GM10266 (cell line): Measurements from ENCODE around the gene PCBP2.

Experiments used
- DNase-seq: peaks from one replicate; pipeline ENCODE4 v3.0.0; 2012; ENCODE audit errors: extremely low spot score
- TF ChIP-seq, protein P1 (sequence below): IDR thresholded peaks from 2 replicates; pipeline ENCODE4 v1.5.1; 2012; ENCODE audit warnings: mild to moderate bottlenecking, low read depth; ENCODE audit not compliant: control insufficient read depth, insufficient read depth; ENCODE audit errors: missing control alignments

Gene PCBP2

GRCh38 chr12:53452159-53453077 lies 516 bp downstream of the PCBP2 start:
- TF ChIP-seq, protein P1, sequence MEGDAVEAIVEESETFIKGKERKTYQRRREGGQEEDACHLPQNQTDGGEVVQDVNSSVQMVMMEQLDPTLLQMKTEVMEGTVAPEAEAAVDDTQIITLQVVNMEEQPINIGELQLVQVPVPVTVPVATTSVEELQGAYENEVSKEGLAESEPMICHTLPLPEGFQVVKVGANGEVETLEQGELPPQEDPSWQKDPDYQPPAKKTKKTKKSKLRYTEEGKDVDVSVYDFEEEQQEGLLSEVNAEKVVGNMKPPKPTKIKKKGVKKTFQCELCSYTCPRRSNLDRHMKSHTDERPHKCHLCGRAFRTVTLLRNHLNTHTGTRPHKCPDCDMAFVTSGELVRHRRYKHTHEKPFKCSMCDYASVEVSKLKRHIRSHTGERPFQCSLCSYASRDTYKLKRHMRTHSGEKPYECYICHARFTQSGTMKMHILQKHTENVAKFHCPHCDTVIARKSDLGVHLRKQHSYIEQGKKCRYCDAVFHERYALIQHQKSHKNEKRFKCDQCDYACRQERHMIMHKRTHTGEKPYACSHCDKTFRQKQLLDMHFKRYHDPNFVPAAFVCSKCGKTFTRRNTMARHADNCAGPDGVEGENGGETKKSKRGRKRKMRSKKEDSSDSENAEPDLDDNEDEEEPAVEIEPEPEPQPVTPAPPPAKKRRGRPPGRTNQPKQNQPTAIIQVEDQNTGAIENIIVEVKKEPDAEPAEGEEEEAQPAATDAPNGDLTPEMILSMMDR: peak; percentile 39
- peak; percentile 87 for DNase-seq

- DNase-seq: no peak
- TF ChIP-seq, protein P1: no peak
These were observed 2.2 kb downstream of the PCBP2 start for GRCh38 chr12:53453953-53454640.

GRCh38 chr12:53454707-53455106 lies 2.8 kb downstream of the PCBP2 start:
- DNase-seq: no peak
- TF ChIP-seq, protein P1: no peak

DNA sequence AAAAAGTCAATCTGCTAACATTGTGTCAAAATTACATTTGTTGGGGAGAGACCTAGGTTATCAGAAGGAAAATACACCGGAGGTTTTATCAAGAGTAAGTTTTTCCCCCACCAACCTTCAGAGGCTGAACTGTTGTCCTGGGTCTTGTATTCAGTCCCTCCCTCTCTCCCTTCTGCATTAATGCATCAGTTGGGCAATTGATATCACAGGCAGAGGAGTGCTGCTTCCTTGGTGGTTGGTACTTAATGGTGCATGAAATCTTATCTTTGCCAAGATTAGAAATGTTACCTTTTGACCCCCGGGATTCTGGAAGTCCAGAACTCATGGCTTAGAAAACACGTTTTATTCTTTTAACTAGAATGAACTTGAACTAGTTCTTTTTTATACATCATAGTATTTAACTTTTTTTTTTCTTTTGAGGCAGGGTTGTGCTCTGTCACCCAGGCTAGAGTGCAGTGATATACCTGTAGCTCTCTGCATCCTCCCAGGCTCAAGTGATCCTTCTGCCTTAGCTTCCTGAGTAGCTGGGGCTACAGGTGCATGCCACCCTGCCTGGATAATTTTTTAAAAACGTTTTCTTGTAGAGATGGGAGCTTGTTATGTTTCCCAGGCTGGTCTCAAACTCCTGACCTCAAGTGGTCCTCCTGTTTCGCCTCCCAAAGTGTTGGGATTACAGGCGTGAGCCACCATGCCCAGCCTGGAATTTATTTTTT lies 4.9 kb downstream of the PCBP2 start:
- no peak for DNase-seq
- TF ChIP-seq, protein P1: no peak

DNA sequence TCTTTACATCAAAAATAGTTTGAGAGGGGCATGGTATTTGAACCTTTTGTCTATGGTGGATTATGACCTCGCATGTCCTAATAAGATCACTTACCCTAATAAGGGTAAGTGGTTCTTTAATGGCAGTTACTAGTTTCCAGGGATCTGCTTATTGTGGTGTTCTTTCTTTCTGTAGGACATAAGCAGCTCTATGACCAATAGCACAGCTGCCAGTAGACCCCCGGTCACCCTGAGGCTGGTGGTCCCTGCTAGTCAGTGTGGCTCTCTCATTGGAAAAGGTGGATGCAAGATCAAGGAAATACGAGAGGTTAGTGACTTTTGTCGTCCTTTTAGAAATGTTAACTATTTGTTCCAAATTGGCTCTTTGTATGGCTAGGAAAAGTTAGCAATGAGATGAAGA lies 7.2 kb downstream of the PCBP2 start:
- TF ChIP-seq, protein P1: no peak
- DNase-seq: no peak

DNA sequence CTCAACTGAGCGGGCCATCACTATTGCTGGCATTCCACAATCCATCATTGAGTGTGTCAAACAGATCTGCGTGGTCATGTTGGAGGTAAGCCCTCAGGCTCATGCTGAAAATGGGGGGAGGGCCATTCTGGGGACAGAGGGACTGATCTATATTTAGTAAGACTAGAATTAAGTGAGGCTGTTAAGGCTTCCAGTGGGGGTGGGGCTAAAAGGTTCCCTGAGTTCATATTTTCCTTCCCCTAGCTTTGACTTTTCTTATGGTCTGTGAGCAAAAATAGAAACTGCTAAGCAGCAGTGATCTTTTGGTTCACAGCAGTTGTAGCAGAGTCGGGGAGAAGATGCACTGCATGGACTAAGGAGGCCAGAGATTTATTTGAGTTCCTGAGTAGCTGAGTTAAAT lies 9.2 kb downstream of the PCBP2 start:
- TF ChIP-seq, protein P1: no peak

More for the DNA sequence above, 9.2 kb downstream of the PCBP2 start:
- no peak for DNase-seq
